ENCODE data around the gene TOMM40. TPM values are rescaled to one million over a fixed set of nuclear protein-coding genes. Genes with fewer than 3 reads are reported as not detected.
A peak's percentile ranks its signal among the peaks of the same experiment; 100 is the strongest.
"Not testable (repeated sequence)": the region's sequence is repeated elsewhere in the genome, so short reads cannot be mapped to it uniquely, and the experiment has no call there.

The TOMM40 gene
- total RNA-seq, 1 donor from 2014 or later: 75.1 TPM

DNA sequence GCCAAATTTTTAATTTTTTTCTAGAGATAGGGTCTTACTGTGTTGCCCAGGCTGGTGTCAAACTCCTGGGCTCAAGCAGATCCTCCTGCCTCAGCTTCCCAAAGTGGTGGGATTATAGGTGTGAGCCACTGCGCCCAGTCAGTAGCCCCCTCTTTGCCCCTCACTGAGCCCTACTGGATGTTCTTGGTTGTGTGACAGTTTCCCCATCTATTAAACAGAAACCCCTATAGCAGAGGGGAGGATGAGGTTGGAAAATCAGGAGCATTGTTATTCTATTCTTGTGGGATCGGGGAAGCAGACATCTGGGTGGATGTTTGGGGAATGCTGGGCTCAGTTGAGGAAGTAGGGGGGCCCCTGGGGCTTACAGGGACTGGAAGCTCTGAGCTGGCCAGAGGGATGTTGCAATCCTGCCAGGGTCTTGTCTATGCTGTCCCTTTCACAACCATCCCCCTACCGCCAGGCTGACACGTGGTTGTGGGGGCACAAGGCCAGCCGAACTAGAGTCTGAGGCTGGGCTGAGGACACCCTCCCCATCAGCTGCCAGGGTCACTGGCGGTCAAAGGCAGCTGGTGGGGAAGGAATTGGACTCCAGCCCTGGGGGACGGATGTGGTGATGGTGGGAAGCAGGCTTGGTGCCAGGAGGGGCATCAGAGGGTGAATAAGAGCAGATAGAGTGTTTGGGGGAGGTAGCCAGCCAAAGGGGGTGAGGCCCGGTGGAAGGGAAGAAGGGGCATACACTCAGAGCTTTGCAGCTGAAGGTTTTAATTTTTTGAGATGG is 34.2 kb downstream of the TOMM40 start:
- H3K36me3 Mint-ChIP-seq: no peaks in the 10 kb centered on the region
- peaks cover 7% of the 10 kb centered on the region for H3K27me3 Mint-ChIP-seq
- no peak for DNase-seq (ENCODE audit: extremely low spot score, unreplicated experiment)
- H3K4me1 Mint-ChIP-seq (ENCODE audit: unreplicated experiment): peaks cover 11% of the 10 kb centered on the region
- TF ChIP-seq, protein P1, sequence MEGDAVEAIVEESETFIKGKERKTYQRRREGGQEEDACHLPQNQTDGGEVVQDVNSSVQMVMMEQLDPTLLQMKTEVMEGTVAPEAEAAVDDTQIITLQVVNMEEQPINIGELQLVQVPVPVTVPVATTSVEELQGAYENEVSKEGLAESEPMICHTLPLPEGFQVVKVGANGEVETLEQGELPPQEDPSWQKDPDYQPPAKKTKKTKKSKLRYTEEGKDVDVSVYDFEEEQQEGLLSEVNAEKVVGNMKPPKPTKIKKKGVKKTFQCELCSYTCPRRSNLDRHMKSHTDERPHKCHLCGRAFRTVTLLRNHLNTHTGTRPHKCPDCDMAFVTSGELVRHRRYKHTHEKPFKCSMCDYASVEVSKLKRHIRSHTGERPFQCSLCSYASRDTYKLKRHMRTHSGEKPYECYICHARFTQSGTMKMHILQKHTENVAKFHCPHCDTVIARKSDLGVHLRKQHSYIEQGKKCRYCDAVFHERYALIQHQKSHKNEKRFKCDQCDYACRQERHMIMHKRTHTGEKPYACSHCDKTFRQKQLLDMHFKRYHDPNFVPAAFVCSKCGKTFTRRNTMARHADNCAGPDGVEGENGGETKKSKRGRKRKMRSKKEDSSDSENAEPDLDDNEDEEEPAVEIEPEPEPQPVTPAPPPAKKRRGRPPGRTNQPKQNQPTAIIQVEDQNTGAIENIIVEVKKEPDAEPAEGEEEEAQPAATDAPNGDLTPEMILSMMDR (conservative IDR thresholded peaks at IDR 0.05): no peak
- H3K9me3 Mint-ChIP-seq: no peaks in the 10 kb centered on the region
- H3K27ac Mint-ChIP-seq: no peak overlapping the region
- no peak overlapping the region for H3K4me3 Mint-ChIP-seq

DNA sequence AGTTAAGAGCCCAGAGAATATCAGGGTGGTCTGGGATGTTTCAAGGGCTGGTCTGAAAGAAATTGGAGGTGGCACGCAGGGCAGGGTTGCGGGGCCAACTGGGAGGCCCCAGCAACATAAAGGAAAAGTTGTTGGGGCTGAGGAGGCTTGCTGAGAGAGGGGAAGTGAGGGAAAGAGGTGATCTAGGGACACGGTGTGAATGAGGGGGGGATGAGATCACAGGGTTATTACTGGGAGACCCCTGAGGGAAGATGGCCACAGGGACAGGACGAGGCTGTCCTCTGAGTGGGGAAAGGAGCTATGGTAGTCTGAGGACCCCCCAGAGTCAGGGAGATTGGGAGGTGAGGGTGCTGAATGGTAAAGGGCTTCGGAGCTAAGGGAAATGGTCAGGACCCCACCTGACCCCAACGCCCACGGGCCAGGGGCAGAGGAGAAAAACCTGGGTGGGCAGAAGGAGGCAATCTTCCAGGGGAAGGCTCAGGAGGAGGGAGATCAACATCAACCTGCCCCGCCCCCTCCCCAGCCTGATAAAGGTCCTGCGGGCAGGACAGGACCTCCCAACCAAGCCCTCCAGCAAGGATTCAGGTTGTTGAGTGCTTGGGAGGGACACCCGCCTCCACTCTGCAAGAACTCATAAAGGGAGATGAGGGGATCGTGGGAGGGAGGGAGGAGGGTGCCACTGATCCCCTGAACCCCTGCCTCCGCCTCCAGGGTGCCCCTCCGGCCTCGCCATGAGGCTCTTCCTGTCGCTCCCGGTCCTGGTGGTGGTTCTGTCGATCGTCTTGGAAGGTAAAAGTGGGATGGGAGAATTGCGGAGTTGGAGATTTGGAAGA is 35.4 kb downstream of the TOMM40 start:
- Mint-ChIP-seq H3K4me1 (ENCODE audit: unreplicated experiment) (peaks cover 11% of the 10 kb centered on the region), H3K4me3 (peak overlapping the region; percentile 80), H3K27ac (peak overlapping the region; percentile 88)
- not testable (repeated sequence) for H3K27me3 Mint-ChIP-seq; H3K9me3 Mint-ChIP-seq; DNase-seq (ENCODE audit: extremely low spot score, unreplicated experiment); H3K36me3 Mint-ChIP-seq

DNA sequence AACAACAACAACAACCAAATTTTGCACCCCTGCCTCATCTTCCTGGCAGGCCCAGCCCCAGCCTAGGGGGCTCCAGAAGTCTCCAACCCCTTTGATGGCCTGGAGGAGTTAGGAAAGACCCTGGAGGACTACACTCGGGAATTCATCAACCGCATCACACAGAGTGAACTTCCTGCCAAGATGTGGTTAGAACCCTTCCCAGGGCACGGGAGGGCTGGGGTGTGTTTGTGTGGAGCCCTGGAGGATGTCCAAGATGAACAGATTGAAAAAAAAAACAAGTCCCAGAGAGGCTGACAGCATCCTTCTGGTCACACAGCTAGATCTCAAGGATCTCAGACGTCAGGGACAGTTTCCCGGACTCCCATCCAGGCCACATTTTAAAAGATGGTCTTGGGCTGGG is 36.7 kb downstream of the TOMM40 start:
- Mint-ChIP-seq H3K27ac (no peak overlapping the region), H3K36me3 (no peaks in the 10 kb centered on the region), H3K4me3 (no peak overlapping the region), H3K27me3 (peaks cover 7% of the 10 kb centered on the region), H3K4me1 (ENCODE audit: unreplicated experiment) (peaks cover 11% of the 10 kb centered on the region), H3K9me3 (no peaks in the 10 kb centered on the region)
- TF ChIP-seq, protein P1 (conservative IDR thresholded peaks at IDR 0.05): no peak
- no peak for DNase-seq (ENCODE audit: extremely low spot score, unreplicated experiment)

DNA sequence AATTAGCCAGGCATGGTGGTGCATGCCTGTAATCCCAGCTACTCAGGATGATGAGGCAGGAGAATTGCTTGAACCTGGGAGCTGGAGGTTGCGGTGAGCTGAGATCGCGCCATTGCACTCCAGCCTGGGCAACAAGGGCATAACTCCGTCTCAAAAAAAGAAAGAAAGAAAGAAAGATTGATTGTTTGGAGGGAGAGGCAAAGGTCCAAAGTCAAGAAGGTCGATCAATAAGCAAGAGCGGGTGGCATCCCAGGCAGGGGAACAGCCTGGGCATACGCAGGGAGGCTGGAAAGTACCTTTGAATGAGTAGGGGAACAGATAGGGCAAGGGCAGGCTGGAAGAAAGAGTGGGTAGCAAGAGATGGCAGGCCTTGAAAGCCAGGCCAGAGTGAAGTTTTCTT is 39.0 kb downstream of the TOMM40 start:
- no peaks in the 10 kb centered on the region for H3K36me3 Mint-ChIP-seq
- TF ChIP-seq, protein P1 (conservative IDR thresholded peaks at IDR 0.05): no peak
- H3K9me3 Mint-ChIP-seq: no peaks in the 10 kb centered on the region
- no peak overlapping the region for H3K4me3 Mint-ChIP-seq
- no peak for DNase-seq (ENCODE audit: extremely low spot score, unreplicated experiment)
- peaks cover 7% of the 10 kb centered on the region for H3K27me3 Mint-ChIP-seq
- peaks cover 11% of the 10 kb centered on the region for H3K4me1 Mint-ChIP-seq (ENCODE audit: unreplicated experiment)
- H3K27ac Mint-ChIP-seq: no peak overlapping the region

DNA sequence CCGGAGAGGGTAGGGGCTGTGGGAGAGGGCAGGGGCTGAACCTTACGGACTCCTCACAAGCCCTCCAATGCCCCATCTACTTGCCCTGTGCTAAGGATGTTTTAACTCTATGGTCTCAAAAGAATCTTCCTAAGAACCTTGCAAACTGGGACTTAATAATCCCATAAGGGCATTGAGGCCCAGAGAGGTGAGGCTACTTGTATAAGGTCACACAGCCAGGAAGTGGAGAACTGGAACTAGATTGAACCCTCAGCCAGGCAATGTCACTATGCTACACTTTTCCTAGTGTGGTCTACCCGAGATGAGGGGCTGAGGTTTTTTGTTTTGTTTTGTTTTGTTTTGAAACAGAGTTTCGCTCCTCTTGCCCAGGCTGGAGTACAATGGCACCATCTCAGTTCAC is 40.5 kb downstream of the TOMM40 start:
- no peak overlapping the region for H3K4me3 Mint-ChIP-seq
- H3K9me3 Mint-ChIP-seq: no peaks in the 10 kb centered on the region
- TF ChIP-seq, protein P1 (conservative IDR thresholded peaks at IDR 0.05): no peak
- no peak overlapping the region for H3K27ac Mint-ChIP-seq
- H3K36me3 Mint-ChIP-seq: no peaks in the 10 kb centered on the region
- peaks cover 3% of the 10 kb centered on the region for H3K27me3 Mint-ChIP-seq
- H3K4me1 Mint-ChIP-seq (ENCODE audit: unreplicated experiment): peaks cover 5% of the 10 kb centered on the region
- DNase-seq (ENCODE audit: extremely low spot score, unreplicated experiment): no peak

DNA sequence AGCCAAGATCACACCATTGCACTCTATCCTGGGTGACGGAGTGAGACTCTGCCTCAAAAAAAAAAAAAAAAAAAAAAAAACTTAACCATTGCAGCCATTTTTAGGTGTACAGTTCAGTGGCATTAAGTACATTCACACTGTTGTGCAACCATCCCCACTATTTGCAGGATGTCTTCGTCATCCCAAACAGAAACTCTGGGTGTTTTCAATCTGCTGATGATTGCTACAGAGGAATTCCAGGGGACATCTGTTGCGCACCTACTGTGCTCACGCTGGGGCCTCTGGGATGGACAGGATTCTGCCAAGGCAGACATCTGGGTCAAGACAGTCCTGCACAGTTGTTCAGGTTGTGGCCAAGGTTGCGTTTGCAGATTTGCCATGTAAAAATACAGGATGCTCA is 48.6 kb downstream of the TOMM40 start:
- no peaks in the 10 kb centered on the region for H3K9me3 Mint-ChIP-seq
- H3K27me3 Mint-ChIP-seq: no peaks in the 10 kb centered on the region
- TF ChIP-seq, protein P1 (conservative IDR thresholded peaks at IDR 0.05): no peak
- H3K27ac Mint-ChIP-seq: no peak overlapping the region
- no peak overlapping the region for H3K4me3 Mint-ChIP-seq
- no peaks in the 10 kb centered on the region for H3K4me1 Mint-ChIP-seq (ENCODE audit: unreplicated experiment)
- no peaks in the 10 kb centered on the region for H3K36me3 Mint-ChIP-seq
- DNase-seq (ENCODE audit: extremely low spot score, unreplicated experiment): no peak

Data from type B pancreatic cell (in vitro differentiated cells).